Measurements from ENCODE around the gene SRXN1. TPM values are rescaled to one million over a fixed set of nuclear protein-coding genes. Genes with fewer than 3 reads are reported as not detected.

Gene SRXN1
- total and polyA plus RNA-seq, 2 experiments from 2014 or later = 21.4 to 21.6 TPM

DNA sequence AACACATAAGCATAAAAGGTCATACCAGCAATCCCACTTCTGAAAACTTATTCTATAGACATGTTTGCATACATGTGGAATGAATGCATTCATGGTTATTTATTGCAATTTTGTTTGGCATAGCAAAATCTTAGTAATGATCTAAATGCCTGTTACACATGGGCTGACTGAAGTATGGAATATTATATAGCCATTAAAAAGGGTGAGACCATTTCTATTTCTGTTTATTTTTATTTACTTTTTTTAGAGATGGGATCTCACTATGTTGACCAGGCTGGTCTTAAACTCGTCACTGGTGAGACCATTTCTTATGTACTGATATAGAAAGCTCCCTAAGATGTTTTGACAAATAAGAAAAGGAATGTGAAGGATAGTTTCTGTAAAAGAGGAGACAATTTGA is 36.9 kb upstream of the SRXN1 start:
- H3K9me3 ChIP-seq (ENCODE audit: low read depth) = no peaks in the 10 kb centered on the region
- TF ChIP-seq, protein P1, sequence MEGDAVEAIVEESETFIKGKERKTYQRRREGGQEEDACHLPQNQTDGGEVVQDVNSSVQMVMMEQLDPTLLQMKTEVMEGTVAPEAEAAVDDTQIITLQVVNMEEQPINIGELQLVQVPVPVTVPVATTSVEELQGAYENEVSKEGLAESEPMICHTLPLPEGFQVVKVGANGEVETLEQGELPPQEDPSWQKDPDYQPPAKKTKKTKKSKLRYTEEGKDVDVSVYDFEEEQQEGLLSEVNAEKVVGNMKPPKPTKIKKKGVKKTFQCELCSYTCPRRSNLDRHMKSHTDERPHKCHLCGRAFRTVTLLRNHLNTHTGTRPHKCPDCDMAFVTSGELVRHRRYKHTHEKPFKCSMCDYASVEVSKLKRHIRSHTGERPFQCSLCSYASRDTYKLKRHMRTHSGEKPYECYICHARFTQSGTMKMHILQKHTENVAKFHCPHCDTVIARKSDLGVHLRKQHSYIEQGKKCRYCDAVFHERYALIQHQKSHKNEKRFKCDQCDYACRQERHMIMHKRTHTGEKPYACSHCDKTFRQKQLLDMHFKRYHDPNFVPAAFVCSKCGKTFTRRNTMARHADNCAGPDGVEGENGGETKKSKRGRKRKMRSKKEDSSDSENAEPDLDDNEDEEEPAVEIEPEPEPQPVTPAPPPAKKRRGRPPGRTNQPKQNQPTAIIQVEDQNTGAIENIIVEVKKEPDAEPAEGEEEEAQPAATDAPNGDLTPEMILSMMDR (IDR thresholded peaks at IDR 0.05; ENCODE audit: low read depth, low read length) = no peak
- no peaks in the 10 kb centered on the region for H3K27me3 ChIP-seq
- H3K36me3 ChIP-seq = no peaks in the 10 kb centered on the region
- no peak for DNase-seq (ENCODE audit: low read depth in 1 of 2, low spot score in 1 of 2)
- no peak overlapping the region for H3K4me3 ChIP-seq
- no peaks in the 10 kb centered on the region for H3K4me1 ChIP-seq (ENCODE audit: low read depth)
- no peak overlapping the region for H3K27ac ChIP-seq

DNA sequence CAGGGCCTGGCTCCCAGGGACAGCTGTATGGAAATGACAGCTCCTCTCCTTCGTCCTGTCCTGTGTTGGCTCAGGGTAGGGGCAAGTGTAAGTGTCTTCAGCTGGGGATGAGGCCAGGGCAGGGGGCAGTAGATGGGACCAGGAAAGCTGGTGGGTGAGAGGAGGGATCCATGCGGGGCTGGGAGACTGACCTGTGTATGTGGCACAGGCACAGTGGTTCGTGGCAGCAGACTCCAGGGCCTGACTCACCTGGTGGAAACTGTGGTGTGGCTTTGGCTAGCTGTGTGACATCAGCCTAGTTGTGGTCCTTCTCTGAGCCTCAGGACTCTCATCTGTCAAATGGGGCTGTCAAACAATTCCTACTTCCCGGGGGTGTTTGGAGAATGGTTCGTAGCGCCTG is 36.3 kb upstream of the SRXN1 start:
- no peak overlapping the region for H3K4me3 ChIP-seq
- no peaks in the 10 kb centered on the region for H3K27me3 ChIP-seq
- no peaks in the 10 kb centered on the region for H3K36me3 ChIP-seq
- DNase-seq (ENCODE audit: low read depth in 1 of 2, low spot score in 1 of 2) = no peak
- H3K9me3 ChIP-seq (ENCODE audit: low read depth) = no peaks in the 10 kb centered on the region
- no peaks in the 10 kb centered on the region for H3K4me1 ChIP-seq (ENCODE audit: low read depth)
- TF ChIP-seq, protein P1 (IDR thresholded peaks at IDR 0.05; ENCODE audit: low read depth, low read length) = no peak
- H3K27ac ChIP-seq = no peak overlapping the region

GRCh38 chr20:688809-689212 is 35.8 kb upstream of the SRXN1 start:
- Histone ChIP-seq H3K27ac (no peak overlapping the region), H3K4me3 (no peak overlapping the region), H3K36me3 (no peaks in the 10 kb centered on the region), H3K9me3 (ENCODE audit: low read depth) (no peaks in the 10 kb centered on the region), H3K27me3 (no peaks in the 10 kb centered on the region), H3K4me1 (ENCODE audit: low read depth) (no peaks in the 10 kb centered on the region)
- no peak for DNase-seq (ENCODE audit: low read depth in 1 of 2, low spot score in 1 of 2)
- TF ChIP-seq, protein P1 (IDR thresholded peaks at IDR 0.05; ENCODE audit: low read depth, low read length) = no peak

GRCh38 chr20:687468-688203 is 34.6 kb upstream of the SRXN1 start:
- TF ChIP-seq, protein P1 (IDR thresholded peaks at IDR 0.05; ENCODE audit: low read depth, low read length) = no peak
- no peaks in the 10 kb centered on the region for H3K9me3 ChIP-seq (ENCODE audit: low read depth)
- H3K4me1 ChIP-seq (ENCODE audit: low read depth) = no peaks in the 10 kb centered on the region
- no peak overlapping the region for H3K27ac ChIP-seq
- H3K4me3 ChIP-seq = no peak overlapping the region
- H3K36me3 ChIP-seq = no peaks in the 10 kb centered on the region
- no peak for DNase-seq (ENCODE audit: low read depth in 1 of 2, low spot score in 1 of 2)
- no peaks in the 10 kb centered on the region for H3K27me3 ChIP-seq

- H3K4me3 ChIP-seq = no peak overlapping the region
- TF ChIP-seq, protein P1 (IDR thresholded peaks at IDR 0.05; ENCODE audit: low read depth, low read length) = no peak
- peaks cover 6% of the 10 kb centered on the region for H3K27me3 ChIP-seq
- H3K36me3 ChIP-seq = no peaks in the 10 kb centered on the region
- DNase-seq (ENCODE audit: low read depth in 1 of 2, low spot score in 1 of 2) = no peak
- no peak overlapping the region for H3K27ac ChIP-seq
- H3K4me1 ChIP-seq (ENCODE audit: low read depth) = no peaks in the 10 kb centered on the region
- H3K9me3 ChIP-seq (ENCODE audit: low read depth) = no peaks in the 10 kb centered on the region
These were observed 31.8 kb upstream of the SRXN1 start for GRCh38 chr20:684676-685319.
